ENCODE results near the gene IRF4. TPM values are rescaled to one million over a fixed set of nuclear protein-coding genes. Genes with fewer than 3 reads are reported as not detected.
A peak's percentile ranks its signal among the peaks of the same experiment; 100 is the strongest.

The IRF4 gene
- total RNA-seq, 1 donor from 2014 or later, result 0.30 TPM

- Mint-ChIP-seq H3K36me3 (ENCODE audit: low read depth) (peaks cover 2% of the 10 kb centered on the region), H3K4me1 (peaks cover 12% of the 10 kb centered on the region), H3K27ac (ENCODE audit: unreplicated experiment) (no peak overlapping the region), H3K27me3 (ENCODE audit: low read depth) (peaks cover 69% of the 10 kb centered on the region), H3K9me3 (peaks cover 5% of the 10 kb centered on the region), H3K4me3 (no peak overlapping the region)
- DNase-seq (ENCODE audit: low read depth, low spot score), result no peak
- TF ChIP-seq, protein P1, sequence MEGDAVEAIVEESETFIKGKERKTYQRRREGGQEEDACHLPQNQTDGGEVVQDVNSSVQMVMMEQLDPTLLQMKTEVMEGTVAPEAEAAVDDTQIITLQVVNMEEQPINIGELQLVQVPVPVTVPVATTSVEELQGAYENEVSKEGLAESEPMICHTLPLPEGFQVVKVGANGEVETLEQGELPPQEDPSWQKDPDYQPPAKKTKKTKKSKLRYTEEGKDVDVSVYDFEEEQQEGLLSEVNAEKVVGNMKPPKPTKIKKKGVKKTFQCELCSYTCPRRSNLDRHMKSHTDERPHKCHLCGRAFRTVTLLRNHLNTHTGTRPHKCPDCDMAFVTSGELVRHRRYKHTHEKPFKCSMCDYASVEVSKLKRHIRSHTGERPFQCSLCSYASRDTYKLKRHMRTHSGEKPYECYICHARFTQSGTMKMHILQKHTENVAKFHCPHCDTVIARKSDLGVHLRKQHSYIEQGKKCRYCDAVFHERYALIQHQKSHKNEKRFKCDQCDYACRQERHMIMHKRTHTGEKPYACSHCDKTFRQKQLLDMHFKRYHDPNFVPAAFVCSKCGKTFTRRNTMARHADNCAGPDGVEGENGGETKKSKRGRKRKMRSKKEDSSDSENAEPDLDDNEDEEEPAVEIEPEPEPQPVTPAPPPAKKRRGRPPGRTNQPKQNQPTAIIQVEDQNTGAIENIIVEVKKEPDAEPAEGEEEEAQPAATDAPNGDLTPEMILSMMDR (conservative IDR thresholded peaks at IDR 0.05), result no peak
Observed at GRCh38 chr6:402901-403658, 11.5 kb downstream of the IRF4 start.

GRCh38 chr6:403659-404655, 12.4 kb downstream of the IRF4 start:
- DNase-seq (ENCODE audit: low read depth, low spot score), result no peak
- peaks cover 5% of the 10 kb centered on the region for H3K9me3 Mint-ChIP-seq
- no peak overlapping the region for H3K27ac Mint-ChIP-seq (ENCODE audit: unreplicated experiment)
- TF ChIP-seq, protein P1 (conservative IDR thresholded peaks at IDR 0.05), result no peak
- H3K27me3 Mint-ChIP-seq (ENCODE audit: low read depth), result peaks cover 67% of the 10 kb centered on the region
- no peak overlapping the region for H3K4me3 Mint-ChIP-seq
- H3K4me1 Mint-ChIP-seq, result peaks cover 17% of the 10 kb centered on the region
- H3K36me3 Mint-ChIP-seq (ENCODE audit: low read depth), result peaks cover 2% of the 10 kb centered on the region

DNA sequence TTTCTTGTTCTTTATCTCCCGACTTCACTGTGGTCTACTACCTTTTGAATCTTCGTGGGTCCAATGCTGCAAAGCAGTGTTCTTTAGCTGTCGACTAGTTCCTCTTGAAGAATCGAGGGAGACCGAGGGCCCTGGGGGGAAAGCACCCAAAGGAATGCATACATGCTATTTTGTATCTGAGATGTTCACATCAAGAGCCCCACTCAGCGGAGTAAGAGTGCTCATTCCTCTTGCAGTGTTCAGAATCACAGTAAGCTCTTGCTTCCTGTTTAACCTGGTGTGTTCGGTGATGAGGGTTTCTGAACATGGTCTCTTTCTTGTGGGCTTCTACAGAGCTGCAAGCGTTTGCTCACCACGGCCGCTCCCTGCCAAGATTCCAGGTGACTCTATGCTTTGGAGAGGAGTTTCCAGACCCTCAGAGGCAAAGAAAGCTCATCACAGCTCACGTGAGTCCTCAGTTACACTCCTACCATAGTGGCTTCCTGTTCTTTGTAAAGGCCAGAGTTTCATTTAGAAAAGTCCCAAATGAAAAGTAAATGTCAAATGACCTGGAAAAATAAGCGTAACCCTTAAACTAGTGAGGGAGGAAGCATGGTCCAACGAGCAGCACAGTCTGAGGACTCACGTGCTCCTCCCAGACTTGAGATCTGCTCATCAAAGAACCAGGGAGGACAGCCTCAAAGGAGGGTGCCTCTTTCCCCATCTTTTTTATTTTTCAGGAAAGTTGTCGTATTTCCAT, 13.3 kb downstream of the IRF4 start:
- TF ChIP-seq, protein P1 (conservative IDR thresholded peaks at IDR 0.05), result no peak
- H3K27me3 Mint-ChIP-seq (ENCODE audit: low read depth), result peaks cover 59% of the 10 kb centered on the region
- no peak overlapping the region for H3K27ac Mint-ChIP-seq (ENCODE audit: unreplicated experiment)

GRCh38 chr6:408148-408547, 16.6 kb downstream of the IRF4 start:
- Mint-ChIP-seq H3K36me3 (ENCODE audit: low read depth) (peaks cover 2% of the 10 kb centered on the region), H3K9me3 (peaks cover 5% of the 10 kb centered on the region), H3K4me1 (peaks cover 22% of the 10 kb centered on the region), H3K4me3 (no peak overlapping the region), H3K27ac (ENCODE audit: unreplicated experiment) (no peak overlapping the region), H3K27me3 (ENCODE audit: low read depth) (peaks cover 68% of the 10 kb centered on the region)
- TF ChIP-seq, protein P1 (conservative IDR thresholded peaks at IDR 0.05), result no peak
- DNase-seq (ENCODE audit: low read depth, low spot score), result no peak

More for the DNA sequence above, 13.3 kb downstream of the IRF4 start:
- Mint-ChIP-seq H3K4me1 (peaks cover 17% of the 10 kb centered on the region), H3K4me3 (no peak overlapping the region), H3K36me3 (ENCODE audit: low read depth) (peaks cover 2% of the 10 kb centered on the region), H3K9me3 (peaks cover 5% of the 10 kb centered on the region)
- DNase-seq (ENCODE audit: low read depth, low spot score), result no peak

DNA sequence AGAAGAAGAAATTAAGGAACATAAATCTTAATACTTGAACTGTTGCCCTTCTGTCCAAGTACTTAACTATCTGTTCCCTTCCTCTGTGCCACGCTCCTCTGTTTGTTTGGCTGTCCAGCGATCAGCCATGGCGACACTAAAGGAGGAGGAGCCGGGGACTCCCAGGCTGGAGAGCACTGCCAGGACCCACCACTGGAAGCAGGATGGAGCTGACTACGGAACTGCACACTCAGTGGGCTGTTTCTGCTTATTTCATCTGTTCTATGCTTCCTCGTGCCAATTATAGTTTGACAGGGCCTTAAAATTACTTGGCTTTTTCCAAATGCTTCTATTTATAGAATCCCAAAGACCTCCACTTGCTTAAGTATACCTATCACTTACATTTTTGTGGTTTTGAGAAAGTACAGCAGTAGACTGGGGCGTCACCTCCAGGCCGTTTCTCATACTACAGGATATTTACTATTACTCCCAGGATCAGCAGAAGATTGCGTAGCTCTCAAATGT, 17.1 kb downstream of the IRF4 start:
- Mint-ChIP-seq H3K36me3 (ENCODE audit: low read depth) (peaks cover 2% of the 10 kb centered on the region), H3K4me3 (no peak overlapping the region), H3K9me3 (peaks cover 5% of the 10 kb centered on the region), H3K27ac (ENCODE audit: unreplicated experiment) (no peak overlapping the region), H3K4me1 (peaks cover 22% of the 10 kb centered on the region), H3K27me3 (ENCODE audit: low read depth) (peaks cover 64% of the 10 kb centered on the region)
- TF ChIP-seq, protein P1 (conservative IDR thresholded peaks at IDR 0.05), result peak; percentile 62
- peak; percentile 49 for DNase-seq (ENCODE audit: low read depth, low spot score)

Measured in neural crest cell (in vitro differentiated cells).